NCI-H526 (cell line): ENCODE measurements around the gene PEX5L.

Experiments used
- DNase-seq, 2 experiments: peaks; one replicate each; lab custom pipeline; 2025; lab: John Stamatoyannopoulos, UW

Gene PEX5L

DNA sequence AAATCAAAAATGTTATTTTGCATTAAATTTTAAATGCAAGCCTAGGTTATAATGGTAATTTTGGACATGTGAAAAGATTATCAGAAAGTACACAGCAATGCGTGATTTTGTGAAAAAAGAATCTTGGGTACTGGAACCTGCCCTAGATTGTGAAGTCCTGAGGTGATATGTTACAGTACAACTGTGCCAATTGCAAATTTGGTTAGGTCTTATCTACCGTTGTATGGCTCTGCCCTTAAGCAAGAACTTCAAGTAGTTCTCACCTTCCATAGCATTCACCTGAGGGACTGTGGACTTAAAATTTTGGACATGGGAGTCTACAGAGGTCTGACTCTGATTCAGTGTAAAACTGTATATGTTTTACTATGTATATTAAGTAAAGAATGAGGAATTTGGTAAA lies 140.2 kb downstream of the PEX5L start:
- no peak for DNase-seq

DNA sequence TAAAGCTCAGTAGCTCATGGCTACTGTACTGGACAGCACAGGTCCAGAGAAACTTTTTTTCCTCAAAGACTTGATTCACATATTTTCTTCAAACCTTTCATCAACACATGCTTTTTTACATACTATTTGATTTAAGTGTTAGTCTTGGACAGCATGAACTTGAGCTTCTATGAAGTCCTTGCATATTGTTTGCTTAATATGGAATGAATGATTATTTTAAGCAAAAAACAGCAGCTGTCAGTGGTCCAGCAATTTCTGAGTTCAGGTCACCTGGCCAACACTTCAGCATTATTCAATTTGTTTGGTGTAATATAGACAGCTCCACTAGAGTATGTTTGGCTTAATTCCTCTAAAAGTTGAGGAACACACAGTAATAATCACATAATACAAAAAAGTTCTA lies 141.4 kb downstream of the PEX5L start:
- DNase-seq = no peak

DNA sequence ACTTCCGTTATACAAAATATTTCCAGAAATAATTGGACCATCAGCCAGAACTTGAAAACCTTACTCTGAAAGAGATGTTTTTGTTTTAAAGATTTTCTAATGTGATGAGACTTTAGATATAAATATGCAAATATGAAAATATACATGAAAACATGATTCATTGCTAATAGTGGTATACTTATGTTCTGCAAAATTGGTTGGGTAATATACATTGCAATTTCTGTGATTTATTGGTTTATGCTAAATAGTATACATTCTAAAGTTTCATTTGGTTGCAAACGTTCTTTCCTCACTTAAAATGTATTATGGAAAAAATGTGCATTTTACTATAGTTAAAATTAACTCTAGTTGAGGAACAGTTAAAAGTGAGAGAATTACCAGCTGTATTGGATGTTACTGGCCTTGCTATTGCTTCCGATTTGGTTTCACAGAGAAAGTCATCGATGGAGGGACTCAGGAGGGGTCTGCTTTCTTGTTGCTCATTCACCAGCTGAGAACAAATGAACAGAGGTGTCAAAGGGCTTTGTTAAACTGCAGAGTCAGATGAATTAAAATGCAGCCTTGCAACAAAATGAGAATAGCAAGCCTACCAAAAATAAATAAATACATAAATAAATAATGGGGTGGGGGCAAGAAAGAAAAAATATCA lies 149.3 kb downstream of the PEX5L start:
- no peak for DNase-seq

DNA sequence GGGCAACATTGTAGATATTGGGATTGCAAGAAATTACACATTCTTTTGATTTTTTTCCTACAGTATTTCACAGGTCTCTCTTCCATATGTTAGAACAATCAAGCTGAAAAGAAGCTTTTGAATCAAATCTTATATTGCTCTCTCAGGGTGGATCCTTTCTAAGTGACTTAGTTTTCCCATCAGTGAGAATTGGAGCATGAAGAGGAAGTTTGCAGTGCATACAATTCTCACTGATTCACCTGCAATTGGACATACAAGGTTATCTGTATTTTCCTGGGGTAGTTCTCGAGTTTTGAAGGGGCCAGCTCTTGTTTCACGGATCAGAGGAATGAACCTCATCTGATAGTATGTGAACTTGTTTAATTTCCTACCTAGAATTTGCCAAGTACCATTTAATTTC lies 150.8 kb downstream of the PEX5L start:
- no peak for DNase-seq

DNA sequence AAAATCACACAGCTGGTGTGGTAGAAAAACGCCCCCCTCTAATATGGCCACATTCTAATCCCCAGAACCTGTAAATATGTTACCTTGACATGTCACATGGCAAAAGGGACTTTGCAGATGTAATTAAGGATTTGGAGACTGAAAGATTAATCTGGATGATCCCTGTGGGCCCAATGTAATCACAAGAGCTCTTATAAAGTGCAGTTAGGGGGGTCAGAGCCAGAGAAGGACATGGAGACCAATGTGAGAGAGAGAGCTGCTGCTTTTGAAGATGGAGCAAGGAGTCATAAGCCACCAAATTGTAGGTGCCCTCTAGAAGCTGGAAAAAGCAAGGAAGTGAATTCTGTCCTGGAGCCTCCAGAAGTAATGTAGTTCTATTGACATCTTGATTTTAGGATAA lies 152.6 kb downstream of the PEX5L start:
- no peak for DNase-seq

DNA sequence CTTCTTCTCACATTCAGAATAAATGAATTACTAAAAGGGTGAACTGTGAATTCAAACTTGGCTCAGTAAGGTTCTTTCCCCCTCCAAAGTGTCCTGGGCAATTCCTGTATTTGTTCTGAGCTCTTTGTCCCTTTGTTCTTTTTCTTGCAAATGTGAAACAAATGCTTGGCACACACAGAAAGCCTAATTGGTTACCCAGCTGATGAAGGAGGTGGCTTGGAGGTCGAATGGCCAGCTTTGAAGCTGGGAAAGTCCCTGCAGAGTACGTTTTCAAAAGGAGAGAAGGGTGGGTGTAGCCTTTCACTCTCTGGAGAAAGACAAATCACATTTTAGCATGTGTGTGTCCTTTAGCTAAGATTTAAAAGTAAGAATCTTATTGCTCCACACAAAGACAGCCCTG lies 154.4 kb downstream of the PEX5L start:
- no peak for DNase-seq

DNA sequence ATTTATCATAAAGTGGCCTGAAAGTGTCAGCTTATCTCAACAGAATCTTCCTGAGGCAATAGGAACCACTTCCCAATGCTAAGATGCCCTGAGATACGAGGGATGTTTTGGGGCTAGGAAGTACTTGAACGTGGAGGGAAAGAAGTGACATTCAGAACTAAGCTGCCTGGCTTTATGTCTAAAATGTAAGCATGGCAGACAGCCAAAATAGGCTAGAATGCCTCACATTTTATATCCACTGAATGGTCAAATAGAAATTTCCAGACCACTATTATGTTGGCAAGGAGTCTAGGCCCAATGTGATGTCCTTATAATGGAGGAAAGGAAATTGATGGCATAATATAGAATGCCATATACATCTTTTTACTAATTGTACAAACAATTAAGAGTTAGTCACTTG lies 154.9 kb downstream of the PEX5L start:
- DNase-seq = no peak

DNA sequence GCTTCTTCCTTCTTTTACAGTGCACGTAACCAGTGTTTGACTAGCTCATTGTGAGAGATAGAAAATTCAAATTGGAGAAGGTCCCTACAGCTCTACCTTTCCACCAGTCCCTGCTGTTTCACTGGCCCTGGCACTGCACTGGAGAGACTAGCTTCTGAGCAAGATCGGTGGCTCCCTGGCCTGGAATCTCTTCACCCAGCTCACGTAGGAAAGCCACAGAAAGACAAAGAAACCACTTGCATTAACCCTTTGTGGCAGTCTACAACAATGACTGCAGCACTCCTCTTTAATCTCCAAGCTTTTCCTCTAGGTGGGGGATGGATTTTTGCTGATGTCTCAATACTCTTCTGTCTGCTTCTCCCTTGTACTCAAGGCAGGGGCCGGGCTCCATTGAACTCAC lies 155.9 kb downstream of the PEX5L start:
- peak; percentile 27 to 47 for DNase-seq

DNA sequence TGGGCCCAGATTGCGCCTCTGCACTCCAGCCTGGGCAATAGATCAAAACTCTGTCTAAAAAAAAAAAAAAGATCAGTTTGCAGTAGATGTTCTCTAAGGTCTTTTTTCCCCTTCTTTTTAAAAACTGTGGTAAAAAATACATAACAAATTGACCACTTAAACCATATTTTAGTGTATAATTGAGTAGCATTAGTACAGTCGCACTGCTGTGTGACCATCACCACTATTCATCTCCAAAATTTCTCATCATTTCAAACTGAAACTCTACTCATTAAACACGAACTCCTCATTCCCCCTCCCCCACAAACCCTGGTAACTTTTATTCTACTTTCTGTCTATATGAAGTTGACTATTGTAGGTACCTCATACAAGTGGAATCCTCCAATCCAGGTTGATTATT lies 160.3 kb downstream of the PEX5L start:
- DNase-seq = no peak

DNA sequence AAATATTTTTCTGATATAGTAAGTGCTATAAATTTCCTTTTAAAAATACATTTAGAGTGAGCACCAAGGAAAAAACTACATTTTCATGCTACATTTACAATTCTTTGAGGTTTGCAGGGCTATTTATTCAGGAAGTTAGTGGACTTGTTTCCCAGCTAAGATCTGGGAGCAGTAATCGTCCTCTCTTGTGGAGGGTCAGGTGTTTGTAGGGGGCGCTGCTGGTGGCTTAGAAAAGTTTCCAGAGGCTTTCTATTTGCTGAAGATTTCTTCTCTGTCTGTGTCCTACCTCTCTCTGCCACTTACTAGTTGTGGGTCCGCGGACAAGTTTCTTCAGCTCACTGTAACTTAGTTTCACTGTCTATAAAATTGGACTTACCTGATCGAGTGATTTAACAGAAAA lies 163.9 kb downstream of the PEX5L start:
- DNase-seq = no peak

DNA sequence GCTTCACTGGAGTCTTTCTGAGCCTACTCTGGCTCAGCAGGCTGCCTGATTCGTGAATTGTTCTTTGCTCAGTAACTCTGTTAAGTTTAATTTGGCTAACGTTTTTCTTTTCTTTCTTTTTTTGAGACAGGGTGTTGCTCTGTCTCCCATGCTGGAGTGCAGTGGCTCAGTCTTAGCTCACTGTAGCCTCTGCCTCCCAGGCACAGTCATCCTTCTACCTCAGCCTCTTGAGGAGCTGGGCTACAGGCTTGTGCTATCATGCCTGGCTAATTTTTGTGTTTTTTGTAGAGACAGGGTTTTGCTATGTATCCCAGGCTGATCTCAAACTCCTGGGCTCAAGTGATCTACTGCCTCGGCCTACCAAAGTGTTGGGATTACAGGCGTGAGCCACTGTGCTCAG lies 165.0 kb downstream of the PEX5L start:
- DNase-seq = no peak

DNA sequence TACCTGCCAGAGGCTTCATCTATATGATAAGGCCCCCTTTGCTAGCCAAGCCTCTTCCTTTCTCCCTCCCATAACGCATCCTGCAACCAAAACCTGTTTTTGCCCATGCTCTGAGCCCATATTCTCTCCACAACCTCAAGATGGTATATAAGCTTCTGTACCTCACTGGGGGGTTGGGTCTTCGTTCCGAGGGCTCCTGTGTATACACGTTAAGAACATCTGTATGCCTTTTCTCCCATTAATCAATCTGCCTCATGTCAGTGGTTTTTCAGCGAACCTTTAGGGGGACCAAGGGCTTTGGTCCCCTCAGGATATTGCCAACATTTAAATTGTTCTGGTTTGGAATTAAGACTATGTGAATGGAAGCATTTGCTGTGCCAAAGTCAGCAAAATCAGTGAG lies 168.0 kb downstream of the PEX5L start:
- no peak for DNase-seq

DNA sequence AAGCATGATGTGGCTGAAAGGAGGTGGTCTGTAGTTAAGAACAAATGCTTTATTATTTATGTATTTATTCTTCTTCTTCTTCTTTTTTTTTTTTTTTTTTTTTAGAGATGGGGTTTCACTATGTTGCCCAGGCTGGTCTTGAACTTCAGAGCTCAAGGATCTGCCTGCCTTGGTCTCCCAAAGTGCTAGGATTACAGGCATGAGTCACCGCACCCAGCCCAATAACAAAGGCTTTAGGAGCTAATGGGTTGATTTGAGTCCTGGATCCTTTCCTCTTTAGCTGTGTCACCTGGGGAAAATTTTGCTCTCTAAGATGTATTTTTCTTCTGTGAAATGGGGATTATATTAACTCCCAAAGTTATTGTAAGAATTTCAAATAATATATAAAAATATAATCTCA lies 168.8 kb downstream of the PEX5L start:
- no peak for DNase-seq

DNA sequence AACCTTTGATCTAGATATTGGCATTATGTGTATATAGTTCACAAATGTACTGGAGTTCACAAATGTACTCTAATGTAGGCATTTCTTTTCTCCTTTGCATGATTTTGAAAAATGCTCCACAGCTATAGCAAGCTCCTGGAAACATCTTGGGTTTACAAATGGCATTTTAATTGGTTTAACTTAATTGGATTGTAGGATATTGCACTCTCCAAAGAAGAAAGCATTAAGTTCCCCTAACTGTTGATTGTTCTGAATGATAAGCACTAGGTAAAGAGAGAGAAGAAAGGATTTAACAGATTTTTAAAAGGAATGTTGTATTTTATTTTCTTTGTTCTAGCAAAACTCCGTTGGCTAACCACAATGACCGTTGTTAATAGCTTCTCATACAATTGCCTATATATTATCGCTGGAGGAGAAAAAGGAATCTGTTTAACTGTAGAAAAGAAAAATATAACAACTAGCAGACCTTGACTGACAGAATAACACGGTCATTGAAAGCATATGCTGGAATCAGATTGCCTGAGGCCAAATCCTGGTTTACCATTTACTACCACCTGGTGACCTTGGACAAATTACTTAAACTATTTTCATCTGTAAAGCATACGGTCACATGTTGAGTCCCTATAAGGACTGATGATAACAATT lies 170.8 kb downstream of the PEX5L start:
- DNase-seq = no peak

DNA sequence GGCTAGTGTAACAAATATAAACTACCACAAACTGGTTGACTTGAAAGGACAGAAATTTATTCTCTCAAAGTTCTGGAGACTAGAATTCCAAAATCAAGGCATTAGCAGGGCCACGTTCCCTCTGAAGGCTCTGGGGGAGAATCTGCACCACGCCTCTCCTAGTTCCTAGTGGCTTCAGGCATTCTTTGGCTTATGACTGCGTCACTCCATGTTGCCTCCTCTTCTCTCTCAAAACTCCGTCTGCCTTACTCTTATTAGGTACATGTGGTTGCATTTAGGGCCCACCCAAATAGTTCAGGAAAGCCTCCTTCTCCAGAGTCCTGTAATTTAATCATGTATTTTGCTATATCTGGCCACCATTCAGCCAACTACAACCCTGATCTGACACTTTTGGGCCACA lies 174.8 kb downstream of the PEX5L start:
- DNase-seq = no peak

DNA sequence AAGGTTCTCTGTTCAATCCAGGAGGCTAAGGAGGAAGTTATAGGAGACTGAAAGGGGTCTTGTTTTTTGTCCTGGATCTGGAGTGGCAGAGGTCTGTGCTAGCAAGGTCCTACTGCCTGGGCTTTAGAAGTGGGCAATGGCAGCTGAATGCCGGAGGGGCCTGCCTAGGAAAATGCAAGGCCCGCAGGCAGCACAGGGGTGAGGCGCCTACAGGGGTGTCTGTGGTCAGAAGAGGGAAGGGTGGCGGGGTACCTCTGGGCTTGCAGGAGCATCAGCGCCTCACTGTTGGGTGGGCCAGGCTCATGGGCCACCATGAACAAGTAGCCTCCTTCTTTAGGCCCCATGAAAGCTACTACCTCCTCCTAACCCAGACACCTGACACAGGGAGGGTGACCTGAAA lies 175.4 kb downstream of the PEX5L start:
- no peak for DNase-seq

DNA sequence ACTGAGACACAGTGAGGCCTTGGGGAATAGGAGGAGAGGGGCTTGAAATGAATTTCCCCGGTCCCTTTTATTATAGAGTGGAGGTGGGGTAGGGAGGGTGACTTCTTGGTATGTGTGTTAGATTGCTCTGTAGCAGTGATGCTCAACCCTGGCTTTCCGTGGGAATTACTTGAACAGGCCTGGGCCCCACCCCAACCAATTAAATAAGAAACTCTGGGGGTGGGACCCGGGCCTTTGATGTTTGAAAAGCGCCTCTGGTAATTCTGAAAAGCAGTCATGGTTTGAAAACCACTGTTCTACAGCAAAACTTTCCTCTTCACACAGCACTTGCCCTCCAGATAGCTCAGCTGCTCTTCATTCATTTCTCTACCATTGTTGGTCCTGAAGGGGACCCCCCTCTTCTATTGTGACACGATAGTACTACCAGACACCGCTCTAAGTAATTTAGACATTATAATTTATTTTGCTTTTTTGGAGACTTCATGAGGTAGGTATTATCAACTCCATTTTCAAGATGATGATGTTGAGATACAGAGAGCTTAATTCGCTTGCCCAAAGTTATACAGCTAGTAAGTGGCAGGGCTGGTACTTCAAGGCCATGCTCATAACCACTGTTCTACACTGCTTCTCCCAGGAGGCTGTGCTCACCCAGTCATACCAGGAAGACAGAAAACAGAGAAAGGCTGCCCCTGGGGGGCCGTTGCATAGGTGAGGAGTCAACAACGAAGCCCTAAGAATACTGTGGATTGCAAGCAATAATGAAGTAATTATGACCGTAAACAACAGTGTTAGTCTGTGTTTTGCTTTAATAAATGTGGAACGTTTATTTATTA lies 176.2 kb downstream of the PEX5L start:
- no peak for DNase-seq

DNA sequence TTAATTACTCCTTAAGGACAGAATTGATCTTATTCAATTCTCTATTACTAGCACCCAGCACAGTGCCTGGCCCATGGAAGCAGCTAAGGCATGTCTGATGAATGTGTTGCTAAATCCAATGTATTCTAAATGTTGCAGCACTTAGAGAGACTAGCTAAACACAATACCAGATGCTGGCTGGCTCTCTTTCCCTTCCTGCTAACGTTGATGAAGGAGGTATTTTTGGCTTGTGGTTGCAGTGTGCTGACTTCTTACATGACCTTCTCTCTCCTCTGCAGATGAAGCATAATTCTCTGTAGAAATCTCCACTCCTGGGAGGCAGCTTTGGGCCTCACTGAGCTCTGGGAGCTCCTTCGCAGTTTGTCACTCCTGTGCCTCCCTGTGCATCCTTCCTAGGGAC lies 183.6 kb downstream of the PEX5L start:
- DNase-seq = no peak

DNA sequence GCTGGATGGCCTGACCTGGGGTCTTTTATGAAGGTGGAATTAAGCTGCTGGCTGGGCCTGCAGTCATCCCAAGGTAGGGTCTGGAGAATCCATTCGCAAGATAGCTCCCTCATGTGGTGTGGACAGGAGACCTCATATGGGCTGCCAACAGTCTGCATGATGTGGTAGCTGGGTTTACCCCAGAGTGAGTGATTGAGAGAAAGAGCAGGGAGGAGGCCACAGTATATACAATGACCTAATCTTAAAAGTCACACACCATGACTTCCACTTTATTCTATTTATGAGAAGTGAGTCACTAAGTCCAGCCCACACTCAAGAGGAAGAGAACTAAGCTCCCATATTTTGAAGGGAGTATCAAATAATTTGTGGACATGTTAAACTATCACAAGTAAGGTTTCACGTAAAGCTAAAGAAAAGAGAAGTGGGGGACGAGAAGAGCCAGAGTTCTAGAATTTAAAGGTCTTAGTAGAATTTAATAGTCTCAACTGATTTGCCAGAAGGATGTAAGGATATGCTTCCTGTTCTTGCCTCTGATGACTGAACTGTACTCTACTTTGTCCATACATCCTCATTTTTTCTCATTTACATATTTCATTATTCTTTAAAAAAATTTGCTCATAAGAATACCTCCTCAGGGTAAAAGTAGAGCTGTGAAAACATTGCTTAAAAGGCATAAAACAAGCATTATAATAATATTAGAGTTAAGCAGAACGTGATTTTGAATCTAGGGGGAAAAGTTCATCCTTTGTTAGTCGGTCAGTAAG lies 184.4 kb downstream of the PEX5L start:
- no peak for DNase-seq

DNA sequence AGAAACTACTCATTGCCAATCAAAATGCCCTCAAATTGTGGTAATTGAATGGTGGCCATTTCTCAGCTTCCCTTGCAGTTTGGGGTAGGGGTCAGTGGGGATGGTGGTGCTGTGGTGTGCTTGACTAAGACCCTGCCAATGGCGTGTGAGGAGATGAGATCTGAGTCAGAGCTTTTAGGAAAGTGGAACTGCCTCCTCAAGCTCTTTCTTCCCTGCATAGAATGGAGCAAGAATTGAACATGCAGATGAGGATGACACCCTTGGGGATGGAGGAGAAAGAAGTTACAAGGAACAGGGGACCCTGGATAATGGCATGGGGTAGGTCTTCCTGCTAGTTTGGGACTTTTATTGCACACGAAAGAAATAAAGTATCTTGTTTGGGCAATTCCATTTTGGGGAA lies 188.0 kb downstream of the PEX5L start:
- no peak for DNase-seq

DNA sequence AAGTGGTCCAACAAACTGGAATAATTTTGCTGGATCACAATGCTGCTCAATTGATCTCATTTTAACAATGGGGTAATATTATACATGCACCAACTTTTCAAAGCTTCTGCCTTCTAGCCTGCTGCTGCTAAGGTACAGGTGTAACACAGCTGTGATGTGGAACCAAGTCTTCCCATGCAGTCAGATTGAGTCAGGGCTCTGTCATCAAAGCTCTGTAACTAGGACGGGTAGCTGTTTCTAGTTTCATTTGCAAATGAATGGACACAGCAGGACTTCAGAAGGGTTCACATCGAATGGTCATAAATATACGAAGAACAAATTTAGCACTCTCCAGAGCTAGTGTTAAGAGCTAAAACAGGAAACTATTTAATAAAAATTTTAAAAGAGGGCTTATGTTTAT lies 194.7 kb downstream of the PEX5L start:
- DNase-seq = no peak

DNA sequence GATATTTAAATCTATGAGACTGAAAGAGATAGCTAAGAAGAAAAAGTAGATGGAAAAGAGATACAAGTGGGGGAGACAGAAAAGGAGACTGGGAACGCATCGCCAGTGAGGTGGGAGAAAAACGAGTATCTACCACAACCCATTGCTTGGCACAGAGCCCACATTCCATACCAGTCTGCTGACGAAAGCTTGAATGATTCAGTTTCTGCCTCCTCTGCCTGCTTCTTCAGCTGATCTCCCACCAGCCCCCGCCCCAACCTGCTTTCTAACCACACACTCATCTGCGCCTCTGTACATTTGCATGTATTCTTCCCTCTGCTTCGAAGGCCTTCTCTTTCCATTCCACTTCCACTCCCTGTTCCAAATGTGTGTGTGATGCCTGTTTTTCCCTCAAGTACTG lies 195.8 kb downstream of the PEX5L start:
- peak in 1 of 2 experiments; percentile 9 for DNase-seq

DNA sequence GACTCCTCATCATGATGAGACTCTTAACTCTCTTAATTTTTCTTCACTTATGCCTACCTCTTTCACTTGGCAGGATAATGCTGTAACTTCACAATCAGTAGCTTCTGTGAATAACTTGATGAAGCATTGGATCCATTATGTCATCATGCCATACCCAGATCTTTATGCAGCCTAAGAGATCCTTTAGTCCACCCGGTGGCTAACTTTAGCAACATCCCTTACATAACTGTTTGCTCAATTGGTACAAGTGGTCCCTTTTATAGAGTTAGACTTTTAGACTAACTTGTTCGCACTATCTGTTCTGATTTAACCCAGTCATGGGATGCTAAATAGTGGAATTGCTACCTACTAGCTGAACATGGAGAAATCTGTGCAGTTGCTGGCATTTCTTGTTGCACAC lies 199.4 kb downstream of the PEX5L start:
- no peak for DNase-seq
